Adrenal gland (tissue), 12 donors: Measurements from ENCODE around the gene GFOD2. TPM values are rescaled to one million over a fixed set of nuclear protein-coding genes. Genes with fewer than 3 reads are reported as not detected.

ENCODE experiments used
- DNase-seq, 7 donors: peaks; one replicate each; pipeline ENCODE4 v3.0.0-alpha.2; 2019 to 2020
- H3K27ac ChIP-seq, 5 donors: fragments of 200-600 bp; sonication (generic) in 4 of 5; 1 replicate in 3 of 5; 2 replicates in 2 of 5; pipeline versions ENCODE4 v1.5.1 to v1.8.0; 2016 to 2020; ENCODE audit warnings: mild to moderate bottlenecking in 1 of 5
- H3K27me3 ChIP-seq: fragments of 200-600 bp; 2 replicates; pipeline ENCODE4 v1.8.0; 2021
- H3K36me3 ChIP-seq, 2 donors: fragments of 200-600 bp; replicated peaks in 1 of 2; 1 replicate in 1 of 2; 2 replicates in 1 of 2; pipeline versions ENCODE4 v1.5.1 to v1.8.0; 2018 to 2022
- H3K4me1 ChIP-seq, 2 donors: fragments of 200-600 bp; replicated peaks in 1 of 2; 1 replicate in 1 of 2; 2 replicates in 1 of 2; pipeline versions ENCODE4 v1.5.1 to v1.8.0; 2018 to 2021
- H3K4me3 ChIP-seq, 4 donors: fragments of 200-600 bp; sonication (generic) in 3 of 4; one replicate each; pipeline ENCODE4 v1.5.1; 2016 to 2018
- H3K9me3 ChIP-seq, 3 donors: fragments of 200-600 bp; sonication (generic) in 1 of 3; replicated peaks in 1 of 3; 1 replicate in 2 of 3; 2 replicates in 1 of 3; pipeline versions ENCODE4 v1.5.1 to v1.8.0; 2016 to 2021
- CTCF ChIP-seq, 6 experiments: fragments of 450-650 bp in 4 of 6; fragments of 200-600 bp in 2 of 6; sonication (generic) in 1 of 6; IDR thresholded peaks; 1 replicate in 5 of 6; 2 replicates in 1 of 6; pipeline versions ENCODE4 v1.5.1 to v1.8.0; 2016 to 2021; ENCODE audit warnings: antibody characterized with exemption in 6 of 6, mild to moderate bottlenecking in 2 of 6, moderate library complexity in 1 of 6
- POLR2A ChIP-seq, 2 donors: fragments of 450-650 bp; IDR thresholded peaks; one replicate each; pipeline ENCODE4 v1.6.1; 2017; ENCODE audit warnings: antibody characterized with exemption in 2 of 2, mild to moderate bottlenecking in 2 of 2, moderate library complexity in 1 of 2
- WGBS, 4 donors: extraction: QIAGEN DNeasy Blood & Tissue Kit in 2 of 4; methylation state at CpG; one replicate each; pipeline versions ENCODE4 v1.1.5 to v1.1.7; 2013 to 2017; 5-methylcytosine and 5-hydroxymethylcytosine counted together
- intact Hi-C, 2 donors: fragments of 100-400 bp; cut with DNase I; formaldehyde crosslinking; loops; one replicate each; pipeline versions ENCODE4 v1.14.1 to v1.15.0; 2022 to 2023
- polyA plus RNA-seq, 3 donors: library from polyadenylated mRNA; stranded (reverse); fragments of 200-250 nt in 2 of 3; fragments of 350-450 nt in 1 of 3; fragmentation: Illumina TruSeq in 1 of 3; extraction: RNeasy Lipid Tissue Mini Kit (QIAGEN cat#74804) in 1 of 3; gene quantifications; one replicate each; pipeline ENCODE4 v1.2.3, GENCODE V29; 2013 to 2014
- total RNA-seq, 9 donors: library from RNA; depleted of rRNA in 4 of 9; stranded (reverse); fragments of >200 nt in 4 of 9; fragments of 120-200 nt in 1 of 9; fragmentation: NEBNext Ultra II Directional in 1 of 9; extraction: Animal tissue kit (Norgen Biotek cat#: 25700) in 1 of 9; gene quantifications; one replicate each; pipeline versions ENCODE4 v1.1.0 to v1.2.4, GENCODE V29; 2013 to 2023
- donor health status: healthy with polysubstance abuse.
- donor health status: Bipolar disorder and iron deficiency.
- donor health status: DM: yes; HTN: yes; CAD: no.
- donor health status: DM: no; HTN: no; CAD: no.
- donor health status: DM: no; HTN: no; CAD: no.
- donor health status: DM: yes; HTN: yes; CAD: no.

Gene GFOD2
- total and polyA plus RNA-seq, 12 donors = 14.2 to 43.5 (median 16.7) TPM

GRCh38 chr16:67733734-67734470, 14.8 kb upstream of the GFOD2 start:
- peaks cover 0 to 34% of the 10 kb centered on the region in 2 donors for H3K36me3 ChIP-seq
- intact Hi-C loops = no loop called here
- DNase-seq = no peak
- H3K27me3 ChIP-seq = no peaks in the 10 kb centered on the region
- no peak for TF ChIP-seq CTCF (IDR thresholded peaks at IDR 0.05)
- TF ChIP-seq POLR2A (IDR thresholded peaks at IDR 0.05) = no peak
- H3K27ac ChIP-seq = no peak overlapping the region
- no peaks in the 10 kb centered on the region for H3K4me1 ChIP-seq
- WGBS, 4 donors = 92 to 98% (median 95%) methylated on average over 4 to 5 of the region's 5 CpGs
- no peak overlapping the region for H3K4me3 ChIP-seq
- H3K9me3 ChIP-seq = no peaks in the 10 kb centered on the region

- no peak for DNase-seq
- Histone ChIP-seq H3K36me3 (peaks cover 0 to 56% of the 10 kb centered on the region in 2 donors), H3K27me3 (no peaks in the 10 kb centered on the region), H3K4me1 (peaks cover 2 to 3% of the 10 kb centered on the region in 2 donors), H3K4me3 (no peak overlapping the region), H3K27ac (no peak overlapping the region), H3K9me3 (no peaks in the 10 kb centered on the region)
- TF ChIP-seq POLR2A (IDR thresholded peaks at IDR 0.05) = no peak
- intact Hi-C loops = no loop called here
- WGBS, 4 donors = 93% methylated on average over 3 to 4 of the region's 4 CpGs
These were observed 12.6 kb upstream of the GFOD2 start for GRCh38 chr16:67731753-67732095.

GRCh38 chr16:67731071-67731752, 12.1 kb upstream of the GFOD2 start:
- intact Hi-C loops = no loop called here
- Histone ChIP-seq H3K4me3 (no peak overlapping the region), H3K27ac (no peak overlapping the region), H3K4me1 (peaks cover 7 to 8% of the 10 kb centered on the region in 2 donors), H3K9me3 (no peaks in the 10 kb centered on the region), H3K27me3 (no peaks in the 10 kb centered on the region), H3K36me3 (peaks cover 0 to 61% of the 10 kb centered on the region in 2 donors)
- TF ChIP-seq CTCF (IDR thresholded peaks at IDR 0.05) (no peak), POLR2A (IDR thresholded peaks at IDR 0.05) (no peak)
- no peak for DNase-seq
- 87 to 94% (median 91%) methylated on average over 9 of the region's 9 CpGs for WGBS, 4 donors

GRCh38 chr16:67730326-67730725, 11.2 kb upstream of the GFOD2 start:
- H3K36me3 ChIP-seq = peaks cover 0 to 61% of the 10 kb centered on the region in 2 donors
- 90 to 98% (median 93%) methylated on average over 5 to 6 of the region's 6 CpGs for WGBS, 4 donors
- intact Hi-C loops = no loop called here
- no peak overlapping the region for H3K4me3 ChIP-seq
- no peaks in the 10 kb centered on the region for H3K9me3 ChIP-seq
- peaks cover 12 to 15% of the 10 kb centered on the region in 2 donors for H3K4me1 ChIP-seq
- no peak for TF ChIP-seq CTCF (IDR thresholded peaks at IDR 0.05)
- no peak for TF ChIP-seq POLR2A (IDR thresholded peaks at IDR 0.05)
- DNase-seq = no peak
- no peaks in the 10 kb centered on the region for H3K27me3 ChIP-seq
- H3K27ac ChIP-seq = no peak overlapping the region
